SK-N-SH treated with all-trans-retinoic acid at 6 μM for 48 hours (cell line): Measurements from ENCODE around the gene CD276.

Experiments used
- ATAC-seq: fragments of 200-7000 bp; cut with Tn5 transposase; 3 replicates; pipeline ENCODE4 v1.9.1; 2020; ENCODE audit warnings: mild to moderate bottlenecking, moderate library complexity
- ARNTL ChIP-seq: fragments of 450-650 bp; formaldehyde crosslinking; IDR thresholded peaks from 2 replicates; pipeline ENCODE4 v1.5.0; 2020; ENCODE audit warnings: low read depth, mild to moderate bottlenecking, moderate library complexity, borderline replicate concordance
- BACH2 ChIP-seq: fragments of 250-450 bp; sonication (Bioruptor Pico); IDR thresholded peaks from 2 replicates; pipeline ENCODE4 v1.9.0; 2021; ENCODE audit warnings: mild to moderate bottlenecking, borderline replicate concordance
- CSDC2 ChIP-seq: fragments of 250-450 bp; sonication (Bioruptor Pico); IDR thresholded peaks from 2 replicates; pipeline ENCODE4 v1.5.0; 2020; ENCODE audit warnings: mild to moderate bottlenecking, moderate library complexity
- ESRRG ChIP-seq: fragments of 250-450 bp; sonication (Bioruptor Pico); IDR thresholded peaks from 2 replicates; pipeline ENCODE4 v1.6.1; 2021; ENCODE audit warnings: mild to moderate bottlenecking
- GLIS3 ChIP-seq: fragments of 250-450 bp; sonication (Bioruptor Pico); IDR thresholded peaks from 2 replicates; pipeline ENCODE4 v1.5.0; 2020; ENCODE audit warnings: mild to moderate bottlenecking, moderate library complexity
- ISL1 ChIP-seq: fragments of 250-450 bp; sonication (Bioruptor Pico); IDR thresholded peaks from 2 replicates; pipeline ENCODE4 v2.1.2; 2022; ENCODE audit warnings: mild to moderate bottlenecking, moderate library complexity
- OSR1 ChIP-seq: fragments of 250-450 bp; sonication (Bioruptor Pico); IDR thresholded peaks from 2 replicates; pipeline ENCODE4 v1.8.0; 2022; ENCODE audit warnings: moderate library complexity, mild to moderate bottlenecking, inconsistent platforms
- PPARA ChIP-seq: fragments of 250-450 bp; sonication (Bioruptor Pico); IDR thresholded peaks from 2 replicates; pipeline ENCODE4 v1.5.0; 2020; ENCODE audit warnings: mild to moderate bottlenecking, borderline replicate concordance
- RARB ChIP-seq: fragments of 250-450 bp; sonication (Bioruptor Pico); IDR thresholded peaks from 2 replicates; pipeline ENCODE4 v1.8.0; 2021; ENCODE audit warnings: mild to moderate bottlenecking, moderate library complexity
- SNAI2 ChIP-seq: fragments of 250-450 bp; sonication (Bioruptor Pico); IDR thresholded peaks from 2 replicates; pipeline ENCODE4 v1.5.0; 2020; ENCODE audit warnings: mild to moderate bottlenecking, moderate library complexity
- TCF4 ChIP-seq: fragments of 250-450 bp; sonication (Bioruptor Pico); IDR thresholded peaks from 2 replicates; pipeline ENCODE4 v1.8.0; 2021; ENCODE audit warnings: mild to moderate bottlenecking, moderate library complexity, borderline replicate concordance
- TOX ChIP-seq: fragments of 250-450 bp; sonication (Bioruptor Pico); IDR thresholded peaks from 2 replicates; pipeline ENCODE4 v1.8.0; 2021; ENCODE audit warnings: mild to moderate bottlenecking, moderate library complexity, borderline replicate concordance
- ZFP3 ChIP-seq: fragments of 250-450 bp; sonication (Bioruptor Pico); IDR thresholded peaks from 2 replicates; pipeline ENCODE4 v1.5.0; 2020; ENCODE audit warnings: mild to moderate bottlenecking, moderate library complexity
- ZFP30 ChIP-seq: fragments of 450-650 bp; formaldehyde crosslinking; IDR thresholded peaks from 2 replicates; pipeline ENCODE4 v1.5.0; 2022; ENCODE audit warnings: mild to moderate bottlenecking, moderate library complexity
- ZNF565 ChIP-seq: fragments of 450-650 bp; formaldehyde crosslinking; conservative IDR thresholded peaks from 2 replicates; pipeline ENCODE4 v1.5.0; 2020; ENCODE audit warnings: low read depth, mild to moderate bottlenecking, moderate library complexity
- ZNF70 ChIP-seq: fragments of 450-650 bp; formaldehyde crosslinking; IDR thresholded peaks from 2 replicates; pipeline ENCODE4 v1.5.0; 2020; ENCODE audit warnings: mild to moderate bottlenecking, moderate library complexity
- ZNF8 ChIP-seq: fragments of 450-650 bp; formaldehyde crosslinking; IDR thresholded peaks from 2 replicates; pipeline ENCODE4 v1.5.0; 2020; ENCODE audit warnings: mild to moderate bottlenecking, moderate library complexity
- TF ChIP-seq, protein P1 (sequence below): fragments of 250-450 bp; sonication (Bioruptor Pico); IDR thresholded peaks from 2 replicates; pipeline ENCODE4 v1.8.0; 2021; ENCODE audit warnings: low read depth, mild to moderate bottlenecking, moderate library complexity, borderline replicate concordance
- TF ChIP-seq, protein P2 (sequence below): fragments of 250-450 bp; sonication (Bioruptor Pico); IDR thresholded peaks from 2 replicates; pipeline ENCODE4 v1.5.1; 2021; ENCODE audit warnings: mild to moderate bottlenecking, moderate library complexity
- TF ChIP-seq, protein P3 (sequence below): fragments of 250-450 bp; sonication (Bioruptor Pico); IDR thresholded peaks from 2 replicates; pipeline ENCODE4 v1.8.0; 2020; ENCODE audit warnings: mild to moderate bottlenecking, moderate library complexity, borderline replicate concordance
- TF ChIP-seq, protein P4 (sequence below): fragments of 250-450 bp; sonication (Bioruptor Pico); IDR thresholded peaks from 2 replicates; pipeline ENCODE4 v1.5.0; 2020; ENCODE audit warnings: mild to moderate bottlenecking, moderate library complexity
- TF ChIP-seq, protein P5 (sequence below): fragments of 250-450 bp; sonication (Bioruptor Pico); IDR thresholded peaks from 2 replicates; pipeline ENCODE4 v1.5.1; 2020; ENCODE audit warnings: low read depth, mild to moderate bottlenecking, moderate library complexity

Gene CD276

DNA sequence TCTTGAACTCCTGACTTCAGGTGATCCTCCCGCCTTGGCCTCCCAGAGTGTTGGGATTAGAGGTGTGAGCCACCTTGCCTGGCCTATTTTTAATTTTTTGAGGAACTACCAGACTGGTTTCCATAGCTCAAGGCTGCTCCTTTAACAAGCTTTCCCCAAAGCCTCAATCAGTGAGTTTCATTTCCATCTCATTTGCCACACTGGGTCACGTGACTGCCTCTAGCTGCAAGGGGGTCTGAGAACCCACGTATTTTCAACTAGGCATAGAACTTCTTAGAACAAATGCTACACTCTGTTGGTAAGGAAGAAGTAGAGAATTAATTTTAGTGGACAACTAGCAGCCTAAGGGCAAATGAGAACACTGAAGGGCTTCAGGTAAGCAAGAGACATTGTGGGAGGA, 3.1 kb upstream of the CD276 start (continued):
- TF ChIP-seq SNAI2 (no peak), ESRRG (CRISPR knock-in tag) (no peak), ZNF565 (no peak), CSDC2 (CRISPR knock-in tag) (no peak), TCF4 (CRISPR knock-in tag) (no peak), BACH2 (CRISPR knock-in tag) (no peak), ZFP30 (no peak)

DNA sequence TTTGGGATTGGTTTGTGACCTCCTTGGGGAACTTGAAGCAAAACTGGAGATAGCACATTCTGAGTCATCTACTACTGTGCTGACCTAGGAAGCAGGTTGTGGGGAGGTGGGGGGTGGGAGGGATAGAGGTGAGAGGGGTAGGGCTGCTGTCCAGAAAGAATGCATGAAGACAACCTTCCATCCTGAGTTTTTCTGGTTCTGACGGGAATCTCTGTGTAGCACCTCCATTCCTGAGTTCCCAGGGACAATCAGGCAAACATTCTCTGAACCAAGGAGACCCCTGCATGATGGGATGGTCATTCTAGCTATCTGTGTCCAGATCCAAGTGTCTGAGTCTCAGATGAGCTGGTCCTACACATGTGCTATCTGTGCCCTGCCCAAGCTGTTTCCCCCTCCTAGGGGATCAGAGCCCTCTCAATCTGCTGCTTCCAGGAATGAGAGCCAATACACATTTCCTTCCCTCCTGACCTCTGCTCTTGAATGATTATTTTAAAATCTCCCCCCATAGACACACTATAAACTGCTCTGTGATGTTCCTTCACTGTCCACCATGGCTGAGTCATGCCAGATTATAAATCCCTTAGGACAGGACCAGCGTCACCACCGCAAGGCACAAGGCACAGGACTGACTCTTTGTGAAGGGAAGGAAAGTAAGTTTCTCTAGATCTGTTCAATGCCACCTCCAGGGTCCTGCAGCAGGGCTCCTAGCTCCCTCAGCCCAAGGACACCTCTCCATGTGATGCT, 2.2 kb upstream of the CD276 start:
- TF ChIP-seq, protein P1, sequence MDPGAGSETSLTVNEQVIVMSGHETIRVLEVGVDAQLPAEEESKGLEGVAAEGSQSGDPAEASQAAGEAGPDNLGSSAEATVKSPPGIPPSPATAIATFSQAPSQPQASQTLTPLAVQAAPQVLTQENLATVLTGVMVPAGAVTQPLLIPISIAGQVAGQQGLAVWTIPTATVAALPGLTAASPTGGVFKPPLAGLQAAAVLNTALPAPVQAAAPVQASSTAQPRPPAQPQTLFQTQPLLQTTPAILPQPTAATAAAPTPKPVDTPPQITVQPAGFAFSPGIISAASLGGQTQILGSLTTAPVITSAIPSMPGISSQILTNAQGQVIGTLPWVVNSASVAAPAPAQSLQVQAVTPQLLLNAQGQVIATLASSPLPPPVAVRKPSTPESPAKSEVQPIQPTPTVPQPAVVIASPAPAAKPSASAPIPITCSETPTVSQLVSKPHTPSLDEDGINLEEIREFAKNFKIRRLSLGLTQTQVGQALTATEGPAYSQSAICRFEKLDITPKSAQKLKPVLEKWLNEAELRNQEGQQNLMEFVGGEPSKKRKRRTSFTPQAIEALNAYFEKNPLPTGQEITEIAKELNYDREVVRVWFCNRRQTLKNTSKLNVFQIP (CRISPR knock-in tag) = no peak
- TF ChIP-seq ZFP30 (no peak), OSR1 (no peak), ESRRG (CRISPR knock-in tag) (no peak), CSDC2 (CRISPR knock-in tag) (no peak), ZFP3 (CRISPR knock-in tag) (no peak), TOX (CRISPR knock-in tag) (no peak), ZNF70 (CRISPR knock-in tag) (no peak), ZNF8 (no peak), ARNTL (CRISPR knock-in tag) (no peak), PPARA (no peak), GLIS3 (no peak)
- TF ChIP-seq, protein P2, sequence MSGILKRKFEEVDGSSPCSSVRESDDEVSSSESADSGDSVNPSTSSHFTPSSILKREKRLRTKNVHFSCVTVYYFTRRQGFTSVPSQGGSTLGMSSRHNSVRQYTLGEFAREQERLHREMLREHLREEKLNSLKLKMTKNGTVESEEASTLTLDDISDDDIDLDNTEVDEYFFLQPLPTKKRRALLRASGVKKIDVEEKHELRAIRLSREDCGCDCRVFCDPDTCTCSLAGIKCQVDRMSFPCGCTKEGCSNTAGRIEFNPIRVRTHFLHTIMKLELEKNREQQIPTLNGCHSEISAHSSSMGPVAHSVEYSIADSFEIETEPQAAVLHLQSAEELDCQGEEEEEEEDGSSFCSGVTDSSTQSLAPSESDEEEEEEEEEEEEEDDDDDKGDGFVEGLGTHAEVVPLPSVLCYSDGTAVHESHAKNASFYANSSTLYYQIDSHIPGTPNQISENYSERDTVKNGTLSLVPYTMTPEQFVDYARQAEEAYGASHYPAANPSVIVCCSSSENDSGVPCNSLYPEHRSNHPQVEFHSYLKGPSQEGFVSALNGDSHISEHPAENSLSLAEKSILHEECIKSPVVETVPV (CRISPR knock-in tag) = no peak
- TF ChIP-seq, protein P3, sequence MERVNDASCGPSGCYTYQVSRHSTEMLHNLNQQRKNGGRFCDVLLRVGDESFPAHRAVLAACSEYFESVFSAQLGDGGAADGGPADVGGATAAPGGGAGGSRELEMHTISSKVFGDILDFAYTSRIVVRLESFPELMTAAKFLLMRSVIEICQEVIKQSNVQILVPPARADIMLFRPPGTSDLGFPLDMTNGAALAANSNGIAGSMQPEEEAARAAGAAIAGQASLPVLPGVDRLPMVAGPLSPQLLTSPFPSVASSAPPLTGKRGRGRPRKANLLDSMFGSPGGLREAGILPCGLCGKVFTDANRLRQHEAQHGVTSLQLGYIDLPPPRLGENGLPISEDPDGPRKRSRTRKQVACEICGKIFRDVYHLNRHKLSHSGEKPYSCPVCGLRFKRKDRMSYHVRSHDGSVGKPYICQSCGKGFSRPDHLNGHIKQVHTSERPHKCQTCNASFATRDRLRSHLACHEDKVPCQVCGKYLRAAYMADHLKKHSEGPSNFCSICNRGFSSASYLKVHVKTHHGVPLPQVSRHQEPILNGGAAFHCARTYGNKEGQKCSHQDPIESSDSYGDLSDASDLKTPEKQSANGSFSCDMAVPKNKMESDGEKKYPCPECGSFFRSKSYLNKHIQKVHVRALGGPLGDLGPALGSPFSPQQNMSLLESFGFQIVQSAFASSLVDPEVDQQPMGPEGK (CRISPR knock-in tag) = no peak
- ATAC-seq = no peak

DNA sequence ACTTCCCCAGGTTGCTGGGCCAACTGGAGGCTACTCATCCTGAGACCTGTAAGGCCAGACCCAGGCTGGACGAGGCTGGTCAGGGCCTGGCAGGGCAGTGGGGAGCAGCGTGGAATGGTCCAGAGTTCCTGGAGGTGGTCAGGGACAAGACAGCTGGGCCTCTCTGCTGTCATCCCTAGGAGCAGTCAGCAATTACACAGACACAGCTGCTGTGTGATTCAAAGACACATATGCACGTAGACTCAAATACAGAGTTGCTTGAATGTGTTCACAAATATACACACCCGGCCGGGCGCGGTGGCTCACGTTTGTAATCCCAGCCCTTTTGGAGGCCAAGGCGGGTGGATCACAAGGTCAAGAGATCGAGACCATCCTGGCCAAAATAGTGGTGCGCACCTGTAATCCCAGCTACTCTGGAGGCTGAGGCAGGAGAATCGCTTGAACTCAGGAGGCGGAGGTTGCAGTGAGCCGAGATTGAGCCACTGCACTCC, 1.5 kb upstream of the CD276 start:
- no peak for ATAC-seq
- TF ChIP-seq, protein P2 (CRISPR knock-in tag) = no peak
- TF ChIP-seq ESRRG (CRISPR knock-in tag) (no peak), TOX (CRISPR knock-in tag) (no peak), ZFP3 (CRISPR knock-in tag) (no peak), ISL1 (CRISPR knock-in tag) (no peak), CSDC2 (CRISPR knock-in tag) (no peak), GLIS3 (no peak), OSR1 (no peak), SNAI2 (no peak), PPARA (no peak), ZNF565 (no peak), RARB (CRISPR knock-in tag) (no peak), ZNF70 (CRISPR knock-in tag) (no peak)
- TF ChIP-seq, protein P3 (CRISPR knock-in tag) = no peak
- TF ChIP-seq, protein P4, sequence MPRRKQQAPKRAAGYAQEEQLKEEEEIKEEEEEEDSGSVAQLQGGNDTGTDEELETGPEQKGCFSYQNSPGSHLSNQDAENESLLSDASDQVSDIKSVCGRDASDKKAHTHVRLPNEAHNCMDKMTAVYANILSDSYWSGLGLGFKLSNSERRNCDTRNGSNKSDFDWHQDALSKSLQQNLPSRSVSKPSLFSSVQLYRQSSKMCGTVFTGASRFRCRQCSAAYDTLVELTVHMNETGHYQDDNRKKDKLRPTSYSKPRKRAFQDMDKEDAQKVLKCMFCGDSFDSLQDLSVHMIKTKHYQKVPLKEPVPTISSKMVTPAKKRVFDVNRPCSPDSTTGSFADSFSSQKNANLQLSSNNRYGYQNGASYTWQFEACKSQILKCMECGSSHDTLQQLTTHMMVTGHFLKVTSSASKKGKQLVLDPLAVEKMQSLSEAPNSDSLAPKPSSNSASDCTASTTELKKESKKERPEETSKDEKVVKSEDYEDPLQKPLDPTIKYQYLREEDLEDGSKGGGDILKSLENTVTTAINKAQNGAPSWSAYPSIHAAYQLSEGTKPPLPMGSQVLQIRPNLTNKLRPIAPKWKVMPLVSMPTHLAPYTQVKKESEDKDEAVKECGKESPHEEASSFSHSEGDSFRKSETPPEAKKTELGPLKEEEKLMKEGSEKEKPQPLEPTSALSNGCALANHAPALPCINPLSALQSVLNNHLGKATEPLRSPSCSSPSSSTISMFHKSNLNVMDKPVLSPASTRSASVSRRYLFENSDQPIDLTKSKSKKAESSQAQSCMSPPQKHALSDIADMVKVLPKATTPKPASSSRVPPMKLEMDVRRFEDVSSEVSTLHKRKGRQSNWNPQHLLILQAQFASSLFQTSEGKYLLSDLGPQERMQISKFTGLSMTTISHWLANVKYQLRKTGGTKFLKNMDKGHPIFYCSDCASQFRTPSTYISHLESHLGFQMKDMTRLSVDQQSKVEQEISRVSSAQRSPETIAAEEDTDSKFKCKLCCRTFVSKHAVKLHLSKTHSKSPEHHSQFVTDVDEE (CRISPR knock-in tag) = no peak
- TF ChIP-seq, protein P1 (CRISPR knock-in tag) = no peak
- TF ChIP-seq, protein P5, sequence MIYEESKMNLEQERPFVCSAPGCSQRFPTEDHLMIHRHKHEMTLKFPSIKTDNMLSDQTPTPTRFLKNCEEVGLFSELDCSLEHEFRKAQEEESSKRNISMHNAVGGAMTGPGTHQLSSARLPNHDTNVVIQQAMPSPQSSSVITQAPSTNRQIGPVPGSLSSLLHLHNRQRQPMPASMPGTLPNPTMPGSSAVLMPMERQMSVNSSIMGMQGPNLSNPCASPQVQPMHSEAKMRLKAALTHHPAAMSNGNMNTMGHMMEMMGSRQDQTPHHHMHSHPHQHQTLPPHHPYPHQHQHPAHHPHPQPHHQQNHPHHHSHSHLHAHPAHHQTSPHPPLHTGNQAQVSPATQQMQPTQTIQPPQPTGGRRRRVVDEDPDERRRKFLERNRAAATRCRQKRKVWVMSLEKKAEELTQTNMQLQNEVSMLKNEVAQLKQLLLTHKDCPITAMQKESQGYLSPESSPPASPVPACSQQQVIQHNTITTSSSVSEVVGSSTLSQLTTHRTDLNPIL (CRISPR knock-in tag) = no peak
